ENCODE results near the gene CRHR2.

Gene CRHR2

DNA sequence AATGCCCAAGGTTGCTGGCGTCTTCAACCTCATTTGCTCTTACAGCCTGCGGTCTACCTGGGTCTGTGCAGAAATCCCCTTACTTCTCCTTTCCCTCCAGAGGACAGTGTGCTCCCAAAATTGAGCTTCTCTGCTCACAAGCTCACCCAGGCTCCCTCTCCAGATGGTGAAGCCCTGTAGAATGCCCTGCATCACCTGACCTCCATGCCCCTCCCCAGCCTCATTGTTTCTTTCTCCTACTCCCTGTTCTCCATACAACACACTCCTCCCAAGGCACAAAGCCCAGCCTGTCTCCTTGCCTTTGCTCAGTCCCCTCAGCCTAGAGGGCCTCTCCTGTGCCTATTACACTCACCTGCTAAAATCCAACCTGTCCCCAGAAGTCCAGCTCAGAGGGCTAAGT lies 3.5 kb downstream of the CRHR2 start:
- DNase-seq = no peak

- no peak for DNase-seq
Observed at GRCh38 chr7:30674876-30675275, 7.4 kb downstream of the CRHR2 start.

DNA sequence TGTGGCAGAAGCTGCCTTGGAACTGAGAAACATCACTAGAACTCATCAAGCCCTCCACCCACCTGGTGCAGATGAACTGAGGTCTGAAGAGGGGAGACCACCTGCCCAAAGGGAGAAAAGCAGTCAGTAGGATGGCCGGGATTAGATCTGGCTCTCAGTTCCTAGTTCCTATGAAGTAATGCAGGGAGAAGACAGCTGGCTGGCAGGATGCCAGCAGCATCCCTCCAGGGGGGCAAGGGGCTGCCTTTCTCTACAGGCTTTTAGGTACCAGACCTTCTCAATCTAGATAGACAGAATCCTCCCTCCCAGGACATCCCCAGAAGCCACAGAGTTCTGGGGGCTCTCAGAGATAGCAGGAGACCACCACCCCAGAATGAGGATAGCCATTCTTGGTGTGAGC lies 7.8 kb downstream of the CRHR2 start:
- no peak for DNase-seq

DNA sequence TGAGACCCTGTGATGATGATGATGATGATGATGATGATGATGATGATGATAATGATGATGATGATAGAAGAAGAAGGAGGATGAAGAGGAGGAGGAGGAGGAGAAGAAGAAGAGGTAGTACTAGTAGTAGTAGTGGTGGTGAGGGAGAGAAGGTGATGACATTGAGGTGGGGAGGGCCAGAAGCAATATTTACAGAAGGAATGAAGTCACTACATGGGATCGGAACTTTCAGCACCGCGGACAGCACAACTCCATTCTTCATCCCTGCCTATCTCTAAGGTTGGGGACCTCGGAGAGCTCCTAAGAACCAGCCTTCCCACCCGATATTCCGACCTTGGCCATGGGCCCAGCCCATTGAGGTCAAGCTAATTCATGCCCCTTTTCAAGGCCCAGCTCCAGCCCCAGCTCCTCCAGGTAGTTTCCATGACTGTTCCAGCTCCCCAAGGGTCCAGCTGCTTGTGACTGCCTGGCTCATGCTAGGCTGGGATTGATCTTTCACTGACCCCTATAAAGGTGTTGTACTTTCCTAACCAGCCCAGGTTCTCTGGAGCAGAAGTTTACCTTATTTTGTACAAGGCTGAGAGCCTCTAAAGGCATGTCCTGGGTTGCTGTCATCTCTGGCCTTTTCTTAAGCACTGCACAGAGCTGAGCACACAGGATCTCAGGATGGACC lies 10.3 kb downstream of the CRHR2 start:
- DNase-seq = peak; percentile 69

GRCh38 chr7:30668102-30668501 lies 14.2 kb downstream of the CRHR2 start:
- no peak for DNase-seq

DNA sequence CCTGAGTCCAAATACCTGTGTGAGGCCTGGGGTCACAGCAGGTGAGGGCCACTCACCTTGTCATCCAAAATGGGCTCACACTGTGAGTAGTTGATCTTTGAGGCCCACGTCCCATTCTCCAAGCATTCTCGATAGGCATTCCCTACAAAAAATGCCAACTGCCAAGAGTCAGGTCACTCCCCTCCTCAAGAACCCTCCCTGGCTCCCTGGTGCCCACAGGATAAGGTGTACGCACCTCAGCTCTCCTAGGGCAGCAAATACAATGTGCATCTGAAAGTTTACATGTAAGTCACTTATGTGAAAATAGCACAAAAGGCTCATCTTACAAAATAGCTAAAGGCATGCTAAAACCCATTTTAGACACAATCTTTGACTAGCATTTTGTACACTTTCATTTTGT lies 15.1 kb downstream of the CRHR2 start:
- no peak for DNase-seq

GRCh38 chr7:30665449-30665848 lies 16.8 kb downstream of the CRHR2 start:
- DNase-seq = no peak

DNA sequence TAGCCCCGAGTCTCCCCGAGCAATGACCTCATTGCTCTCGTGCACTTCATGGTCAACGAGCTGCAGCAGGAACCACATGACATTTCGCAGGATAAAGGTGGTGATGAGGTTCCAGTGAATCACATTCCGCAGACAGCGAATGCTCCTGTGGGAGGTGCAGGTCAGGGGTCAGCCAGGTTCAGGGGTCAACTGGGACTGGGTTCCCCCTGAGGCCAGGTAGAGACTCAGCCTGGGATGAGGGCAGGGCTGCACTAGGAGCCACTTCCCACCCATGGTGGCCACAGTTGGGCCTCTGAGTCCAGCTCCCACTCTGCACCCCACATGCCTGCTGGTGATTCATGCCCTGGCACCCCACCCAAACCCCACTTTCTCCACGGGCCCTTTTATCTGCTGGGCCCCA lies 17.2 kb downstream of the CRHR2 start:
- no peak for DNase-seq

DNA sequence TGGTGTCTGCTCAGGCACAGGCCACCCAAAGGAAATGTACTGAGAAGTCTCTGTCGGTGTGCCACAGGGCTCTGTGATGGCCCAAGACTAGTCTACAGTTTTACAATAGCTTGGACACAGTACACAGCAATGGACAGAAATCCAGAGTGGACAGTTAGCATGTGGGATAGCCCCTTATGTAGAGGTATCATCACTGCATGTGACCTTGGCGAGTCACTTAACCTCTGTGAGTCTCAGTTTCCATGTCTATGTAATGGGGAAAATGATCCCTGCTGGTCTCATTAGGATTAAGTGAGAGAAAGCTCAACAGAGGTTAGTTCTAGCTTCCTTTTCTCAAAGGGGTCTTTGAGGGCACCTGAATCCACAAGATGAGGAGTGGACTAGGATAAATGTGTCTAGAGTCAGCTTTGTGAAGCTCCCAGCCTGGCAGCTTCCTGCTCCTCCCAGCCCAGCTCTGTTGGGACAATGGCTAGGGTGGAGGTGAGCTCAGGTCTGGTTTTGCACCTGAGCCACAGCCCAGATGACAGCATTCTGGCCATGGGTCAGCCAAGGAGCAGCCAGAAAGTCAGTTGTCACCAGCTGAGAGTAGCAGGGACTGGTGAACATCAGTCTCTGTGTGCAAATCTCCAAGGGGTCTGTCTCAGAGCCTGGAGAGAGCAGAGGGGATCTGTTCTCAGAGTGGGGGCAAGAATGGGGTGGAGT lies 17.9 kb downstream of the CRHR2 start:
- DNase-seq = no peak

GRCh38 chr7:30663414-30663813 lies 18.8 kb downstream of the CRHR2 start:
- DNase-seq = no peak

DNA sequence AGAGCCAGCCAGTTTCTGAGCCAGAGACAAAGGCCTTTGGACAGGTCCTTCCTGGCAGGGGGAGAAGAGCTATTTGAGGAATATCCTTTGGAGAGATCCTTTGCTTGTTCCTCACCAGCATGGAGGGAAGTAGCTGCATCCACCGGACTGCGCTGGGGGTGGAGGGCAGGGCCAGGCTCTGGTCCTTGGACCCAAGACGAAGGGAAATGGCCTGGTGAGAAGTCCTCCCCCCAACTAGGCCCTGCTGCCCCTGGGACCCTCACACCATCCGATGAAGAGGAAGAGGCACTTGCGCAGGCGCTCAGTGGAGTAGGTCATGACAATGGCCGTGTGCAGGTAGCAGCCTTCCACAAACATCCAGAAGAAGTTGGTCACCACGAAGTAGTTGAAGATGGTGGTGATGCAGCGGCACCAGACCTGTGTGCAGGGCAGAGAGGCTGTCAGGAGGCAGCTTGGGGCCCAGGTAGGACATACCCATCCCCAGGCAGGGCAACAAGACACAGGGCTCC lies 19.8 kb downstream of the CRHR2 start:
- no peak for DNase-seq

DNA sequence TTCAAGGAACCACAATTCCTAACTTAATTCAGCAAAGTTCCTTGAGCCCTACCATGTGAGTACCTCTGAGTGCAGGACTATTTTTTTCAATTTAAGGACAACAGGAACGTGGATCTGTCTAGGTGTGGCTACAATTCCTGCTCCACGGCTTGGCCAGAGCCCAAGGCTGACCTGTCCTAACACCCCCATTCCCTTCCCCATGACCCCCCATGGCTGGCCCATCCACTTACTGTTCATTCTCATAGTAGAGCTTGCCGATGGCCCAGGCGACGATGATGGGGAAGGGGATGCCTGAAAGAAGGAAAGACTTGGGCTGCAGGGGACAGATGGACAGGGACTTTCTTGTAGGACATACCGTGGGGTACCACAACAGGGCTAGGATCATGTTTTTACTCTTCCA lies 20.3 kb downstream of the CRHR2 start:
- no peak for DNase-seq

DNA sequence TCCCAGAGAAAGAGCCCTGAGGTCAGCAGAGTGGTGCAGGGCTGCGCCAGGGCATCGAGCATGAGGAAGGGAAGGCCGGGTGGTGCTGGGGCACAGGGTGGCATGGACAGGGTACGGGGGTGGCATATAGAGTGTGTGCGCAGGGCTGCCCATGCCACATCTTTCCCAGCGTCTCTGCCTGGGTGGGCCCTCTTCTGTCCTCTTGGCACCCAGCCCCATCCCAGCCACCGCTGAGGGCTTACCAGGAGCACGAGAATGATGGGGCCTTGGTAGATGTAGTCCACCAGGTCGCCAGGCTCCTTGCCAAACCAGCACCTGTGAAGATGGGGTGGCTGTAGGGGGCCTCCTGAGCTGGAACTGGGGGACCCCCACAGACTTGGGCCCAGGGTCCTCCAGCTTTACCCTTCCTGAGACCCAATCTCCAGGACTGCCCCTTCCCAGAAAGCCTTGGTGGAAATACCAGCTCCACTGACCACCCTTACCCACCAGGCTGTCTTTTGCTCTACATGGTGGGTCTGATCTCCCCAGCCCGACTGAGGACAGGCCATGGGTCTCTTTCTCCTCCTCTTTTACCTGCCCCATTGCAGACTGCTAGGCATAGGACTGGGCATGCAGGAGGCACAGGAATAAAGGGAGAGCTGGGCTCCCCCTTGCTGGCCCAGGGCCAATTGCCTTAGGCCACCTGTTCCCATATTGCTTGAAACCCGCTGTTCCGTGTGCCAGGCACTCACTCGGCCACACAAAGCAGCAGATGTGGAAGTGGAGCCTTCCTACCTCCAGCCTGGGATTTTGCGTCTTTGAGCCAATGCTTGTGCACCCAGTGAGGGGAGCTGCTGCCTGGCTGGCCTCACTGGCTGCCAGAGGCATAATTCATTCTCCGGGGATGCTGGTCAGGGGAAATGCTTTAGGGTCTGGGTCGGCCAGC lies 21.7 kb downstream of the CRHR2 start:
- no peak for DNase-seq

DNA sequence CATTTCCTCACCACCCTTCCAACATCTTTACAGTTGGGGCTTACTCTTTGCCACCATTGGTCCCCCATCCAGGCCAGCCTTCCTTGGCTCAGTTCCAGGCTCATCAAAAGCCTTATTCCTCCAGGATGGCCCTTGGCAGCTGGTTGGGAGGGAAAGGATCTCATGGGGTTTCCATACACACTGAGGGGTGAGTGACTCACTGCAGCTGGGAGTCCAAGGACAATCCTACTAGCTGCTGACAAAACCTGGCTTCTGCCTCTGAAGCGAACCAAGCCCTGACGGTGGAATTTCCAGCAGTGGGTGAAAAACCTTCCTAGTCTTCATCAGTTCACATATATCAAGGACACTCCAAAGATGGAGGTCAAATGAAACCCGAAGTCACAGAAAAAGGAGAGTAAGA lies 22.9 kb downstream of the CRHR2 start:
- DNase-seq = peak; percentile 17

GRCh38 chr7:30658479-30659074 lies 23.7 kb downstream of the CRHR2 start:
- no peak for DNase-seq

GRCh38 chr7:30657131-30657530 lies 25.1 kb downstream of the CRHR2 start:
- DNase-seq = no peak

GRCh38 chr7:30656006-30656957 lies 26.0 kb downstream of the CRHR2 start:
- DNase-seq = no peak

- no peak for DNase-seq
Observed at GRCh38 chr7:30655096-30655970, 26.9 kb downstream of the CRHR2 start.

DNA sequence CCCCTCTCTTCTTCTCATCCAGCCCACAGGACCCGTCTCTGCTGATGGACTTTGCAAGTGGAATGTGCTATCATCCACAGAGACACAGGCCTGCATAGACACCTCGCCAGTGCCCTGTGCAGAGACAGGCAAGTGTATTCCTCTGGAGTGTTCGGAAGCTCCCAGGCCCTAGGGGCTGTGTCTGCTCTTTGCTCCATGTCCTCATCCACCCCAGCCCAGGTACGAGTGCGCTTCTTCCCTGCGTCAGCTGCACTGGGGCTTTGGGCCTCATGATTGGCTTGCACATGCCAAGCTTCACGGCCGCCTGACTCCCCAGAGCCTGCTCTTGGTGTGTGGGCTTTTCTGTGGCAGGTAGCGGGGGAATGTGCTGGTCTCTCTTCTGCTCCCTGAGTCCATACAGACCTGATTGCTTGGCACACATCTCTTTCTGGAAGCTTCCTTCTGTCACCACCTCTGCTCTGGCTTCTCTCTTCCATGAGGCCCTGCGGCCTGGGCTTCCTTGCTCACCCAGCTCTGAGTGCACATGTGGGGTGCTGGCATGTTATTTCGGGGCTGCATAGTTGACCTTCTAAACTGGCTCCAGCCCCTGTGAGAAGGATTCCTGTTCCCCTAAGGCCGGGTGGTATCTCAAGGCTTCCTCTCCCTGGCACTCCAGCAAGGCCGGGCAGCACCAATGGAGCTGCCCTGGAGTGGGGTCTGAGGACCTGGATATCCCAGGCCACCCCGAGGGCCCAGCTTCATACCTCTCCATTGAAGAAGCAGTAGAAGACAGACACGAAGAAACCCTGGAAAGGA lies 27.8 kb downstream of the CRHR2 start:
- no peak for DNase-seq
